GM12878 (cell line): ENCODE measurements around the gene CNTNAP2. TPM values are rescaled to one million over a fixed set of nuclear protein-coding genes. Genes with fewer than 3 reads are reported as not detected.

Experiments used
- ATAC-seq: fragments of 200-7000 bp; cut with Tn5 transposase; 3 replicates; pipeline ENCODE4 v1.9.1; 2020; ENCODE audit warnings: mild to moderate bottlenecking, moderate library complexity
- BruUV-seq: library from RNA; stranded (reverse); fragments of 400-500 nt; replicated peaks from 2 replicates; lab custom pipeline; 2021; lab: Mats Ljungman, UMichigan
- CTCF ChIA-PET: fragments of 300-600 bp; sonication (Branson Sonifier 250); formaldehyde crosslinking; extraction: SDS; loops from one replicate; lab custom pipeline; 2021; ENCODE audit warnings: inconsistent platforms; lab: Yijun Ruan, JAX
- POLR2A ChIA-PET: fragments of 350-600 bp; formaldehyde crosslinking; extraction: SDS; loops from one replicate; lab custom pipeline; 2021; ENCODE audit warnings: inconsistent platforms; lab: Charles Lee
- RAD21 ChIA-PET: fragments of 300-600 bp; sonication (Branson Sonifier 250); formaldehyde crosslinking; loops from one replicate; lab custom pipeline; 2023; ENCODE audit warnings: antibody characterized with exemption; ENCODE audit not compliant: unreplicated experiment; lab: Charles Lee
- SMC1A ChIA-PET: fragments of 300-600 bp; sonication (Branson Sonifier 250); formaldehyde crosslinking; loops from one replicate; lab custom pipeline; 2023; ENCODE audit not compliant: unreplicated experiment, uncharacterized antibody; lab: Charles Lee
- DNase-seq: peaks from one replicate; pipeline ENCODE4 v3.0.0-alpha.2; 2011; ENCODE audit warnings: low read depth, low spot score
- FAIRE-seq: peaks from 3 replicates; lab custom pipeline; 2011; peaks lifted over from hg19 to GRCh38; lab: Jason Lieb, UNC
- H2AFZ ChIP-seq: 2 replicates; pipeline ENCODE4 v1.6.0; 2011; ENCODE audit warnings: low read depth, low read length, control low read depth; ENCODE audit not compliant: control insufficient read depth
- H3K27ac ChIP-seq: 2 replicates; pipeline ENCODE4 v1.5.1; 2011; ENCODE audit warnings: control low read depth; ENCODE audit not compliant: control insufficient read depth, insufficient read depth
- H3K27me3 ChIP-seq, 2 experiments: replicated peaks in 1 of 2; 2 replicates each; pipeline versions ENCODE4 v1.6.0 to v1.6.1; 2011; ENCODE audit warnings: low read length in 1 of 2; ENCODE audit not compliant: control insufficient read depth in 2 of 2, insufficient read depth in 2 of 2
- H3K36me3 ChIP-seq, 2 experiments: 2 replicates each; pipeline ENCODE4 v1.5.1; 2011; ENCODE audit warnings: low read length in 1 of 2; ENCODE audit not compliant: control insufficient read depth in 2 of 2, insufficient read depth in 2 of 2
- H3K4me1 ChIP-seq: 2 replicates; pipeline ENCODE4 v1.6.1; 2011; ENCODE audit warnings: mild to moderate bottlenecking, low read length, moderate library complexity, mixed read lengths; ENCODE audit not compliant: control insufficient read depth, insufficient read depth
- H3K4me2 ChIP-seq: 2 replicates; pipeline ENCODE4 v1.6.0; 2011; ENCODE audit warnings: control low read depth; ENCODE audit not compliant: control insufficient read depth, insufficient read depth
- H3K4me3 ChIP-seq: fragments of 200-600 bp; sonication (generic); 2 replicates; pipeline ENCODE4 v1.5.1; 2016
- H3K79me2 ChIP-seq: 2 replicates; pipeline ENCODE4 v1.6.0; 2011; ENCODE audit warnings: low read length; ENCODE audit not compliant: control insufficient read depth, insufficient read depth
- H3K9ac ChIP-seq: 2 replicates; pipeline ENCODE4 v1.8.0; 2011; ENCODE audit warnings: low read length, control low read depth, mixed read lengths; ENCODE audit not compliant: control insufficient read depth, insufficient read depth
- H3K9me3 ChIP-seq: replicated peaks from 3 replicates; pipeline ENCODE4 v1.5.1; 2011; ENCODE audit warnings: mild to moderate bottlenecking, low read length; ENCODE audit not compliant: control insufficient read depth, insufficient read depth
- H4K20me1 ChIP-seq: 2 replicates; pipeline ENCODE4 v1.6.0; 2011; ENCODE audit not compliant: control insufficient read depth, insufficient read depth
- BMI1 ChIP-seq: fragments of 450-650 bp; IDR thresholded peaks from 2 replicates; pipeline ENCODE4 v1.6.1; 2016; ENCODE audit warnings: mild to moderate bottlenecking, moderate library complexity, borderline replicate concordance
- BRCA1 ChIP-seq: IDR thresholded peaks from 2 replicates; pipeline ENCODE4 v1.6.1; 2011; ENCODE audit warnings: low read depth, low read length, improper control_type of control experiment
- ESRRA ChIP-seq: IDR thresholded peaks from 2 replicates; pipeline ENCODE4 v1.6.1; 2012; ENCODE audit warnings: mild to moderate bottlenecking, low read length, improper control_type of control experiment
- ETV6 ChIP-seq, 2 experiments: fragments of 450-650 bp in 1 of 2; IDR thresholded peaks in 1 of 2; conservative IDR thresholded peaks in 1 of 2; 2 replicates each; pipeline ENCODE4 v1.6.1; 2014; ENCODE audit warnings: antibody characterized with exemption in 1 of 2, borderline replicate concordance in 1 of 2, low read depth in 1 of 2, mild to moderate bottlenecking in 1 of 2, moderate library complexity in 1 of 2
- MTA3 ChIP-seq: IDR thresholded peaks from 2 replicates; pipeline ENCODE4 v1.6.1; 2012; ENCODE audit warnings: low read length, inconsistent platforms, borderline replicate concordance
- NR2F1 ChIP-seq: fragments of 450-650 bp; conservative IDR thresholded peaks from 2 replicates; pipeline ENCODE4 v1.6.1; 2017; ENCODE audit warnings: mild to moderate bottlenecking
- STAT1 ChIP-seq: fragments of 450-650 bp; conservative IDR thresholded peaks from 2 replicates; pipeline ENCODE4 v1.6.1; 2014; ENCODE audit warnings: antibody characterized with exemption, mild to moderate bottlenecking
- TCF7 ChIP-seq: IDR thresholded peaks from 2 replicates; pipeline ENCODE4 v1.6.1; 2014; ENCODE audit warnings: antibody characterized with exemption, borderline replicate concordance
- WGBS: methylation state at CpG from one replicate; pipeline ENCODE4 v1.1.6; 2016; ENCODE audit warnings: low lambda C conversion rate; ENCODE audit not compliant: insufficient replicate concordance, insufficient coverage; ENCODE audit errors: missing lambda C conversion rate; 5-methylcytosine and 5-hydroxymethylcytosine counted together
- in situ Hi-C: fragments of 300-500 bp; cut with MboI; formaldehyde crosslinking; loops from 9 replicates; pipeline ENCODE4 v1.14.3; 2018; ENCODE audit warnings: mixed read lengths
- intact Hi-C: fragments of 100-400 bp; cut with micrococcal nuclease; formaldehyde crosslinking; loops from one replicate; pipeline ENCODE4 v1.14.2; 2022; ENCODE audit not compliant: unreplicated experiment
- polyA plus RNA-seq, 11 experiments: library from polyadenylated mRNA; depleted of rRNA in 4 of 11; unstranded in 6 of 11; stranded (reverse) in 5 of 11; fragments of >200 nt; fragmentation: Nextera tagmentation in 4 of 11; fragmentation: Illumina TruSeq in 1 of 11; extraction: Ambion mirVana in 4 of 11; extraction: Trizol in 1 of 11; gene quantifications; 1 replicate in 1 of 11; 2 replicates in 10 of 11; pipeline versions ENCODE4 v1.2.1 to v1.2.3, GENCODE V29; 2011 to 2016; ENCODE audit warnings: inconsistent platforms in 2 of 11, missing spikeins in 2 of 11, low read depth in 1 of 11
- total RNA-seq, 4 experiments: library from RNA; depleted of rRNA in 3 of 4; stranded (reverse); fragments of >200 nt in 3 of 4; fragmentation: Illumina TruSeq in 1 of 4; extraction: Trizol in 1 of 4; gene quantifications; 2 replicates each; pipeline versions ENCODE4 v1.2.1 to v1.2.3, GENCODE V29; 2013 to 2021
- TF ChIP-seq, protein P1 (sequence below): IDR thresholded peaks from 2 replicates; pipeline ENCODE4 v1.6.1; 2011; ENCODE audit warnings: low read depth, mild to moderate bottlenecking, low read length, moderate library complexity, borderline replicate concordance; ENCODE audit errors: extremely low read depth
- TF ChIP-seq, protein P2 (sequence below): fragments of 150-350 bp; IDR thresholded peaks from 2 replicates; pipeline ENCODE4 v1.6.1; 2014; ENCODE audit warnings: mild to moderate bottlenecking, low read depth, low read length
- TF ChIP-seq, protein P3 (sequence below): fragments of 150-350 bp; IDR thresholded peaks from 2 replicates; pipeline ENCODE4 v1.6.1; 2016; ENCODE audit warnings: low read depth, low read length

Gene CNTNAP2
- total and polyA plus RNA-seq, 10 of the 15 experiments (the other 5 are each of a cell fraction or from before 2014, with no cell fraction given): 0.03 to 0.08 (median 0.03) TPM; not detected in 7

DNA sequence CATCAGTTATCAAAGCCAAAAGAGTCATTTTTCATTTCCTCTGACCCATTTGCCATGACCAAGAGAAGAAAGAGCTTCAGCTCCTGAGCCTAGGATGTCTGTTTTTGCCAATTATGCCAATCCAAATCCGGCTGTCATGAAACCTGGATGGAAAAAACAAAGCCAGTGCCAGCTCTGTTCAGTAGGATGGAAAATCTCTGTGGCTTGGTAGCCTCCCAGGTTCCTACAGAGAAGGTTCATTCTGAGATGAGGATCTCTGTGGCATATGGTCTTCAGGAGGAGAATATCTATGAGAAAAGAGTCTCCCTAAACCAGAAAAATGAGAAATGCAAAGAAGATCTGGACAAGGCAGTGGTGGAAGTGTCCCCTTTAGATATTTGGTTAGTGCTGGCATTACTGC is 475.4 kb downstream of the CNTNAP2 start:
- no peaks in the 10 kb centered on the region for H3K4me1 ChIP-seq

More for the DNA sequence above, 475.4 kb downstream of the CNTNAP2 start:
- ATAC-seq: no peak
- no peaks in the 10 kb centered on the region for H4K20me1 ChIP-seq
- ChIA-PET RAD21 (no interaction called here), SMC1A (no interaction called here), POLR2A (no interaction called here), CTCF (no interaction called here)
- BruUV-seq: no TSS peak
- TF ChIP-seq BMI1 (no peak), ESRRA (no peak), TCF7 (no peak), MTA3 (no peak), ETV6 (conservative IDR thresholded peaks at IDR 0.05 in 1 of 2, IDR thresholded peaks at IDR 0.05 in 1 of 2; ENCODE audit: borderline replicate concordance in 1 of 2, low read depth in 1 of 2) (no peak), NR2F1 (no peak), STAT1 (no peak), BRCA1 (no peak)
- TF ChIP-seq, protein P1, sequence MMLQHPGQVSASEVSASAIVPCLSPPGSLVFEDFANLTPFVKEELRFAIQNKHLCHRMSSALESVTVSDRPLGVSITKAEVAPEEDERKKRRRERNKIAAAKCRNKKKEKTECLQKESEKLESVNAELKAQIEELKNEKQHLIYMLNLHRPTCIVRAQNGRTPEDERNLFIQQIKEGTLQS: no peak
- TF ChIP-seq, protein P2, sequence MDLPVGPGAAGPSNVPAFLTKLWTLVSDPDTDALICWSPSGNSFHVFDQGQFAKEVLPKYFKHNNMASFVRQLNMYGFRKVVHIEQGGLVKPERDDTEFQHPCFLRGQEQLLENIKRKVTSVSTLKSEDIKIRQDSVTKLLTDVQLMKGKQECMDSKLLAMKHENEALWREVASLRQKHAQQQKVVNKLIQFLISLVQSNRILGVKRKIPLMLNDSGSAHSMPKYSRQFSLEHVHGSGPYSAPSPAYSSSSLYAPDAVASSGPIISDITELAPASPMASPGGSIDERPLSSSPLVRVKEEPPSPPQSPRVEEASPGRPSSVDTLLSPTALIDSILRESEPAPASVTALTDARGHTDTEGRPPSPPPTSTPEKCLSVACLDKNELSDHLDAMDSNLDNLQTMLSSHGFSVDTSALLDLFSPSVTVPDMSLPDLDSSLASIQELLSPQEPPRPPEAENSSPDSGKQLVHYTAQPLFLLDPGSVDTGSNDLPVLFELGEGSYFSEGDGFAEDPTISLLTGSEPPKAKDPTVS: no peak
- TF ChIP-seq, protein P3, sequence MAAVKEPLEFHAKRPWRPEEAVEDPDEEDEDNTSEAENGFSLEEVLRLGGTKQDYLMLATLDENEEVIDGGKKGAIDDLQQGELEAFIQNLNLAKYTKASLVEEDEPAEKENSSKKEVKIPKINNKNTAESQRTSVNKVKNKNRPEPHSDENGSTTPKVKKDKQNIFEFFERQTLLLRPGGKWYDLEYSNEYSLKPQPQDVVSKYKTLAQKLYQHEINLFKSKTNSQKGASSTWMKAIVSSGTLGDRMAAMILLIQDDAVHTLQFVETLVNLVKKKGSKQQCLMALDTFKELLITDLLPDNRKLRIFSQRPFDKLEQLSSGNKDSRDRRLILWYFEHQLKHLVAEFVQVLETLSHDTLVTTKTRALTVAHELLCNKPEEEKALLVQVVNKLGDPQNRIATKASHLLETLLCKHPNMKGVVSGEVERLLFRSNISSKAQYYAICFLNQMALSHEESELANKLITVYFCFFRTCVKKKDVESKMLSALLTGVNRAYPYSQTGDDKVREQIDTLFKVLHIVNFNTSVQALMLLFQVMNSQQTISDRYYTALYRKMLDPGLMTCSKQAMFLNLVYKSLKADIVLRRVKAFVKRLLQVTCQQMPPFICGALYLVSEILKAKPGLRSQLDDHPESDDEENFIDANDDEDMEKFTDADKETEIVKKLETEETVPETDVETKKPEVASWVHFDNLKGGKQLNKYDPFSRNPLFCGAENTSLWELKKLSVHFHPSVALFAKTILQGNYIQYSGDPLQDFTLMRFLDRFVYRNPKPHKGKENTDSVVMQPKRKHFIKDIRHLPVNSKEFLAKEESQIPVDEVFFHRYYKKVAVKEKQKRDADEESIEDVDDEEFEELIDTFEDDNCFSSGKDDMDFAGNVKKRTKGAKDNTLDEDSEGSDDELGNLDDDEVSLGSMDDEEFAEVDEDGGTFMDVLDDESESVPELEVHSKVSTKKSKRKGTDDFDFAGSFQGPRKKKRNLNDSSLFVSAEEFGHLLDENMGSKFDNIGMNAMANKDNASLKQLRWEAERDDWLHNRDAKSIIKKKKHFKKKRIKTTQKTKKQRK: no peak
- FAIRE-seq: no peak
- no peaks in the 10 kb centered on the region for H3K36me3 ChIP-seq
- no peaks in the 10 kb centered on the region for H3K9me3 ChIP-seq
- no peaks in the 10 kb centered on the region for H3K79me2 ChIP-seq
- H3K27me3 ChIP-seq: no peaks in the 10 kb centered on the region
- DNase-seq: no peak
- H3K4me3 ChIP-seq: no peak overlapping the region
- no peak overlapping the region for H2AFZ ChIP-seq
- intact Hi-C loops: no loop called here
- no peak overlapping the region for H3K4me2 ChIP-seq
- 0% methylated on average over 1 of the region's 1 CpG for WGBS
- H3K9ac ChIP-seq: no peak overlapping the region
- no peak overlapping the region for H3K27ac ChIP-seq
- in situ Hi-C loops: no loop called here
